HUDEP-2 (cell line): ENCODE data around the gene SH3BP4.

Source experiments
- DNase-seq, 76 experiments: peaks; one replicate each; lab custom pipeline; 2025; ENCODE audit not compliant: unreplicated experiment in 76 of 76; lab: John Stamatoyannopoulos, UW

The SH3BP4 gene

GRCh38 chr2:234945339-234945873 is 6.4 kb upstream of the SH3BP4 start:
- DNase-seq: no peak

- no peak for DNase-seq
Measured at GRCh38 chr2:234947556-234947955, 4.3 kb upstream of the SH3BP4 start.

GRCh38 chr2:234949762-234950434 is 1.9 kb upstream of the SH3BP4 start:
- no peak for DNase-seq

- DNase-seq: no peak
Measured at GRCh38 chr2:234950435-234950729, 1.4 kb upstream of the SH3BP4 start.

GRCh38 chr2:234950730-234951663 is 820 bp upstream of the SH3BP4 start:
- no peak for DNase-seq

GRCh38 chr2:234952270-234953115 is 676 bp downstream of the SH3BP4 start:
- no peak for DNase-seq

- no peak for DNase-seq
Measured at GRCh38 chr2:234953116-234954031, 1.6 kb downstream of the SH3BP4 start.

- no peak for DNase-seq
Measured at GRCh38 chr2:234954551-234954992, 2.8 kb downstream of the SH3BP4 start.

GRCh38 chr2:234955091-234955591 is 3.3 kb downstream of the SH3BP4 start:
- no peak for DNase-seq

- DNase-seq: no peak
Measured at GRCh38 chr2:234955971-234956509, 4.2 kb downstream of the SH3BP4 start.

- DNase-seq: no peak
Measured at GRCh38 chr2:234957834-234958135, 6.0 kb downstream of the SH3BP4 start.

GRCh38 chr2:234958311-234958710 is 6.5 kb downstream of the SH3BP4 start:
- DNase-seq: no peak

GRCh38 chr2:234958746-234959395 is 7.1 kb downstream of the SH3BP4 start:
- no peak for DNase-seq

GRCh38 chr2:234960175-234961088 is 8.6 kb downstream of the SH3BP4 start:
- DNase-seq: no peak

GRCh38 chr2:234961784-234962183 is 10.0 kb downstream of the SH3BP4 start:
- no peak for DNase-seq

GRCh38 chr2:234963773-234964615 is 12.2 kb downstream of the SH3BP4 start:
- DNase-seq: no peak
